GM21447 (cell line): ENCODE results near the gene AP1M1.

Experiments used
- ATAC-seq: cut with Tn5 transposase; IDR thresholded peaks from one replicate; pipeline ENCODE4 v1.9.1; 2021; ENCODE audit not compliant: unreplicated experiment

Gene AP1M1

GRCh38 chr19:16232127-16232526 is 34.4 kb downstream of the AP1M1 start:
- ATAC-seq, result no peak

DNA sequence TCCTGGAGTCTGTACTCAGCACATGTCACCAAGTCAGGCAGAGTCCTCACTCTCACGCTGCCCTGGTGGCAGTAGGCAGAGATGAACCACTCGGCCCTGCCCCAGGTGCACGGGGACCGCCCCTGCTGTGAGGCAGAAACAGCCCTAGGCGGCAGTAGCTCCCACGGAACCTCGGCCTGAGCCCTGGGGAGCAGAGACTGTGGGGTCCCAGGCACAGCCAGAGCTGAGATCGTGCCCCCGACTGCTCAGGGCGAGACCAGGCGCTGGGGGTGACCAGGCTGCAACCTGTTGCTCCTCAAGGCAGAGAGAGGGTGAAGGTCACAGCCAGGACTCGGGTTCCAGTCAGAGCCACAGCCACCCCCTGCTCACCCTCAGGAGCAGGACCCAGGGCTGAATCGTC is 34.9 kb downstream of the AP1M1 start:
- ATAC-seq, result no peak

- ATAC-seq, result no peak
These were observed 35.5 kb downstream of the AP1M1 start for GRCh38 chr19:16233081-16233776.

- no peak for ATAC-seq
These were observed 36.3 kb downstream of the AP1M1 start for GRCh38 chr19:16233836-16234551.

DNA sequence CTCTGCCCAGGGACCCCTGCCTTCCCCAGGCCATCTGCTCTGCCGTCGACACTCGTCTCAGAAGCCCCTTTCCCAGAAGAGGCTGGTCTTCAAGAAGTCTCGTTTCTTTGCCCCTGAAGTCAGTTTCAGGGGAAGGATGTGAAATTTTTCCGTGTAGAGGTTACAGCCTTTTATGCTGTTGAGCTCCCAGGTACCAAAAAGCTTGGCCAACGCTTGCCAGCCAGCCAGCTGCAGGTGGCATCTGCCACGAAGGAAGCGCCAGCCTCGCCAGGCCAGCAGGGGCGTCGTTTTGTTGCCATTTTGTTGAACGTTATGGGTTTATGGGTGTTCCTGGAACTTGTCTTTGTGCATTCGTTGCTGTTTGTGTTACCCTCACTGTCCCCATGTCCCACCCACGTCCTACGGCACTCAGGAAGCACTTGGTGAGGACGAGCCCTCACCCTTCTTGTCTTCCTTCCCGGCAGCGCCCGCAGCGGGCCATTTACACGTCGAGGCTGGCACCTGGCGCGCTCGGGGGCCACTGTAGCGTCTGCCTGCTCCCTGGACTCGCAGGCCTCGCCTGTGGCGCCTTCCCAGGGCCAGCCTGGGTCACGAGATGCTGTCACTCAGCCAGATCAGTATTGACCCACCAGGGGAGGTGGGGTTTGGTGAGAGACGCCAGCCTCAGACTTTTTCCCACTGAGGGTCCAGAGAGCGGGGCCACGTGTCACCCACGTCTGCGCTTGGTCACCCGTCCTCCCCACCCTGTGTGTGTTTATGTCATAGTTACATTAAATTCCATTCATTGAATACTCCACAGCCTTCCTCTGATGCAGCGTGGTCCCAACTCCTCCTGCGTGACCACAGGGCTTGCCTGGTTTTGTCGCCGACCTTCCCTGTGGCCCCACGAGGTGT is 37.1 kb downstream of the AP1M1 start:
- ATAC-seq, result no peak

DNA sequence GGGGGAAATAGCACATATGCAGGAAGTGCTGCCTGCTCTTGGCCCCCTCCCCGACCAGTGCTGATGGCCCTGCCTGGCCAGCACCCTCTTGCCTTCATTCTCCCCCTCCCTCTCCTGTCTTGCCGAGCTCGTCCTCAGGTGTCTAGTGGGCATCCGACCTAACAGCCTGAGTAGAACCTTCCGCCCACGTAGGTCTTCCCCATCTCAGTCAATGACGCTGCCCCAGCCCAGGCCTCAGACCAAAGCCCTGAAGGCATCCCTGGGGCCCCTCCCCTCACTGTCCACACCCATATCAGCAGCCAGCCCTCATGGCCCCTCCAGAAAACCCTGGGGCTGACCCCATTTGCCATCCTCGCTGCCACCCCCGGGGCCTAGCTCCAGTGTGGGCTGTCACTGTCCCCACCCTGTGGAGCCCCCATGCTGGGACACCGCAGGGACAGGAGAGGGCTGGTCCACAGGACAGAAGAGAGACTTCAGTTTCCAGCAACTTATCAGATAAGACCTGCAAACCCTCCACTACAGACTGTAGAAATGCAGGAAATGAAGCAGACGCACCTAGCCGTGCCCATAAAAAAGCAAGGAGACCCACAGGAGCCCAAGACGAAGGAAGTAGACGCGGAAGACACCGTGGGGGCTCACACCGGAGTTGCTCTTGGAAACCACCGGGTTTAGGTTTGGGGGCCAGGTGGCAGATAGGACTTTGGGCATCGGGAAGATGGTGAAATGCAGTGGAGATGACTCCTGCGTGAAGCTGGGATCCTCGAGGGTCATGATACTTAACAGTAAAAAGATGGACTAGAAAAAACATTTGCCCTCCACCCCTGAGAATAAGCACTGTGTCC is 38.3 kb downstream of the AP1M1 start:
- no peak for ATAC-seq

DNA sequence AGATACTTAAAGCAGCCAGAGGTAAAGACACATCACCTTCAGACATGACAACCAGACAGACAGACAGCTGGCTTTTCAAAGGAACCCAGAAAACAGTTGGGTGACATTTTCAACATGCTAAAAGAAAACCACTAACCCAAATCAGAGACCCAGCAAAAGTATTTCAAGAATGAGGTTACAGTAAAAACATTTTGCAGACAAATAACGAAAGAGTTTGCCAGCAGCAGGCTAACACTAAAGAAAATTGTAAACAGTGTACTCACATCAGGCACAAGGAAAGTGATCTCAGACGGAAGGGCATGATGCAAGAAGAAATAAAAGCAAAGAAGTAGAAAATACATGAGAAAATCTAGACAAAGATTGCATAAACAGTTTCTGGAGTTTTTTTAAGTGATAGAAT is 46.4 kb downstream of the AP1M1 start:
- no peak for ATAC-seq

DNA sequence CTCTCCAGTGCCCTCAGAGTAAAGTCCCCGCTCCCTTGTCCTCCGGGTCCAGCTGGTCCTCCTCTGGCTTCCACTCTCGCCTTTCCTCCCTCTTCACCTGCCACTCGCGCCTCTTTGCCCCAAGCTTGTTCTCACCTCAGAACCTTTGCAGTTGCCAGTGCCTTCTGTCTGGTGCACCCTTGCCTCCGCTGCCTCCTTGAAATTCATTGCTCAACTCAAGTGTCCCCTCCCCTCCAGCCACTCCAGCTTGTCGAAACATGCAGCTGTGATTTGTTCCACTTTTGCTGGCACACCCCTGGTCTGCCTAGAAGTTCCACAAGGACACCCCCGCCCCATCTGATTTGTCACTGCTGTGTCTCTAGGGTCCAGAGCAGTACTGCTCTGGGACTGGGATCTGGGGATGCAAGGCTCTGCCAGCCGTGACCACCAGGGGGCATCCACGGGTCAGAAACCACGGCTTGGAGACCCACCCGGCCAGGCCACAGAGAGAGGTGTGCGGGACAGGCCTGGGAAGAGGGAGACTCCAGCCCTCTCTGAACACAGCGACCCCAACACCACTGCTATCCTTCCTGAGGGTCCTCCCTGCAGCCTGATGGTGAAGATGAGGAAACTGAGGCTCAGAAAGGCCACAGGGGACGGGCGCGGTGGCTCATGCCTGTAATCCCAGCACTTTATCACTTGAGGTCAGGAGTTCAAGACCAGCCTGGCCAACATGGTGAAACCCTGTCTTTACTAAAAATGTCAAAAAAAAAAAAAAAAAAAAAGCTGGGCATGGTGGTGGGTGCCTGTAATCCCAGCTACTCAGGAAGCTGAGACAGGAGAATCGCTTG is 49.9 kb downstream of the AP1M1 start:
- ATAC-seq, result no peak

DNA sequence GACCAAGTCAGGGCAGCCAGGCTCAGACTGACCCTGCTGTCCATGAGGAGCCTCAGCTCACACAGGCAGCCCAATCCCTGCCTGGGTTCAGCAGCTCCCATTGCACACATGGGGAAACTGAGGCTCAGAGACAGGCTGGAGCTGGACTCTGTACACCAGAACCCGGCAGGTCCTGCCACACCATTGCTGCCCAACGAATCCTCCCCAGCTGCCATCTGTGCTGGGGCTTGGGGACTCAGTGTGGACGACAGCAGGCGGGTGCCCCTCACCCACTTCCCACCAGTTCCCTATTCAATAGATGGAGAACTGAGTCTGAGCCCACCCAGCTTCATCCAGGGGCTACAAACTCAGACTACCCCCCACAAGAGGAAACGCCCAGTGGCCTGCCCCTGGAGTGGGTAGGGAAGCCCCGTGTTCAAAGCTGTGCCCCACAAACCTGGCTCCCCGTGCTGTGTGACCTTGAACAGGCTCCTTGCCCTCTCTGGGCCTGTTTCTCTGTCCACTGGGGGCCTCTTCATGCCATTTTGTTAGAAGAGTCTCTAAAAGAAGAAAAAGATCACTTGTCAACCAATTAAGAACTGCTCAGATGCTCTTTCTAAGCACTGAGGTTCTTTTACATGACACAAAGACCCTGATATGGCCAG is 50.8 kb downstream of the AP1M1 start:
- no peak for ATAC-seq

- ATAC-seq, result no peak
These were observed 52.2 kb downstream of the AP1M1 start for GRCh38 chr19:16249826-16250404.

GRCh38 chr19:16252459-16253205 is 54.9 kb downstream of the AP1M1 start:
- no peak for ATAC-seq

- no peak for ATAC-seq
These were observed 57.2 kb downstream of the AP1M1 start for GRCh38 chr19:16254851-16255408.

- no peak for ATAC-seq
These were observed 59.8 kb downstream of the AP1M1 start for GRCh38 chr19:16257509-16258002.

DNA sequence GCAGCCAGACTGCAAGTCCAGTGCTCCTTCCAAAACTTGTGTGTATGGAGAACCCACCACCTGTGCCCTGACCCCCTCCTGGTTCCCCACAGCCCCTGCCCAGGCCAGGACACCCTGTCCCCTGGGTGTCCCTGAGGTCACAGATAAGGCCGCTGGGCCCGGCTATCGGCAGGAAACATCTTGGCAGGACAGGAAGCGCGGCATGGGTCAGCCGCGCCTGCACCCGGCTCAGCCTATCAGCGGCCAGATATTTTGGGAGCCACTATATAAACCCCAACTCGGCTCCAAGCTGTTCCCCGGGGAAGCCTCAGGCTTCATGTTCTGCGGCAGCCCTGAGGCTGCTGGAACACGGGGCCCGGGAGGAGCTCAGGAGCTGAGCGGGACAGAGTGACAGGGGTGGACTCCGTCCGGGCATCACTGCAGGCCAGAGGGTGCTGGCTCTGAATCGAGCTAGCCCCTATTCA is 60.8 kb downstream of the AP1M1 start:
- ATAC-seq, result no peak

DNA sequence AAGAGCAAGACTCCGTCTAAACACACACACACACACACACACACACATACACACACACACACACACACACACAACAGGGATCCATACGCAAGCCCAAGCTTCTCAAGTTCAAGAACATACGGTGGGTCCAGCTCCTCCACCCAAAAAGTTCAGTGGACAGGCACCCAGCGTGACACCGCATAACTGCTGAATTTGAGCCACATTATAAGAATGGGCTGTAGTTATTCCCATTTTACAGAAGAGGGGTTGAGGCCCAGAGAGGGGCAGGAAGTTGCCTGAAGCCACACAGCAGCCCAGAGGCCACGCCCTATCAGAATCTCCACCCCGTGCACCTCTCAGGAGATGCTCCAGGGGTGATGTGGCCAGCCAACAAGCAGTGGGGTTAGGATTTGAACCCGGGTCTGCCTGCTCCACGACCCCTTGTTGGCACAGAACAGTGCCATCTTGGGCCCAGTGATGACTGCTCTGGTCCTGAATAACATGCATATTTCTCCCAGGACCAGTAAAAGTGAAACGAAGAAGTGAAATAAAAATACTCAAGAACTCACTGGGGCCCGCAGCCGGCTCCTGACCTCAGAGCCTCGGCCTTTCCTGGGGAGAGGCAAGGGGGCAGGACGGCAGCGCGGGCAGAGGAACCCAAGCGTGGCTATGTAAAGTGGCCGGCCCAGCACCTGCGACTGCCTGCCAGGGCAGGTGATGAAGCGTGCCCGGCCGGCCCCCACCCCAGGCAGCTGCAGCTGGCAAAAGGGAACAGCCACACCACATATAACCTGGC is 61.9 kb downstream of the AP1M1 start:
- peak; percentile 74 for ATAC-seq

DNA sequence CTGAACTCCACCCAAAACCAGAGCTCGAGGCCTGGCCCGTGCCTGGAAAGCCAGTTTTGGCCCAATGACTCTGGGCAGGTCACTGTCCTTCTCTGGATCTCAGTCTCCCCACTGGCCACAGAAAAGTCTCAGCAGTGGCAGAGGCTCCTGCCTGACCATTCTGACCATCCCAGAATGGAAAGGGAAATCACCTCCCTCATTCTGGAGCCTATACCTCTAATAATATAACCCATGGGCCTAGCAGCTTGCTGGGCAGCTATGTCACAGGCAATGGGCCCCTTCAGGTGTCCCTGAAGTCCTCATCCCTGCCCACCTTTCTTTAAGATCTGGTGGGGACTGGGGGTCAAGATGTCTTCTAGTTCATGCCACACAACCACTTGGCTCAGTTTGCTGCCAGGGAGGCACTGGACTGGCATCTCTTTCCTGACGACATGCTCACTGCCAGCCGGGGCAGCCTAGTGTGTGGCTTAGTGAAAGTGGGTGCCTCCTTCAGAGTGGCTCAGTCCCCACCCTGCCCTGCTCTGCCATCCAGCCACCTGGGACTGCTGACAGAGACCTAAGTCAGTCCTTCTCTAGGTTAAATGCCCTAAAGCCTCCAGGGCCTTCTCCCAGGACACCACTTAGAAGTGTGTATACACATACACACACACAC is 62.6 kb downstream of the AP1M1 start:
- ATAC-seq, result no peak

DNA sequence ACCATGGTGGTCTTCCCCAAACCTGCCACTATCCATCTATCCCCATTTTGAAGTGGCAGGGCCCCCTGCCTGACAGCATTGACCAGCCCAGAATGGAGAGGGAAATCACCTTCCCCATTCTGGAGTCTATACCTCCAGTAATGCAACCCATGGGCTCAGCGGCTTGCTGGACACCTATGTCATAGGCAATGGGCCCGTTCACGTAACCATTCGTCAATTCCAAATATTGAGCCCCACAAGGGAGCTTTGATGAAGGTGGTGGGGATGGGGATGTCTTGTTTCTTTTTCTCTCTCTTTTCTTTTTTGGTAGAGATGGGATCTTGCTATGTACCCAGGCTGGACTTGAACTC is 63.1 kb downstream of the AP1M1 start:
- no peak for ATAC-seq
